ENCODE results near the gene DDX25. TPM values are rescaled to one million over a fixed set of nuclear protein-coding genes. Genes with fewer than 3 reads are reported as not detected.

DDX25 gene
- total and polyA plus RNA-seq, 9 of the 15 experiments (the other 6 are each of a cell fraction or from before 2014, with no cell fraction given): not detected

- TF ChIP-seq PATZ1 (CRISPR knock-in tag; IDR thresholded peaks at IDR 0.05; ENCODE audit: borderline replicate concordance) (no peak), ZNF274 (IDR thresholded peaks at IDR 0.05; ENCODE audit: borderline replicate concordance, low read depth, low read length) (no peak), PRMT5 (CRISPR knock-in tag; IDR thresholded peaks at IDR 0.05) (no peak), KLF1 (tag; IDR thresholded peaks at IDR 0.05) (no peak), ARID3A (IDR thresholded peaks at IDR 0.05; ENCODE audit: borderline replicate concordance, low read depth, low read length) (no peak), TRIM24 (IDR thresholded peaks at IDR 0.05) (no peak), ZFX (CRISPR knock-in tag; IDR thresholded peaks at IDR 0.05) (no peak), ZNF511 (CRISPR knock-in tag; IDR thresholded peaks at IDR 0.05) (no peak), ZNF212 (CRISPR knock-in tag; IDR thresholded peaks at IDR 0.05) (no peak), ZNF134 (CRISPR knock-in tag; conservative IDR thresholded peaks at IDR 0.05) (no peak), LEF1 (IDR thresholded peaks at IDR 0.05) (no peak), RAD21 (CRISPR knock-in tag; conservative IDR thresholded peaks at IDR 0.05 in 1 of 2, IDR thresholded peaks at IDR 0.05 in 1 of 2) (no peak), MITF (IDR thresholded peaks at IDR 0.05) (no peak), MECOM (CRISPR knock-in tag; IDR thresholded peaks at IDR 0.05) (no peak), ZNF740 (CRISPR knock-in tag; IDR thresholded peaks at IDR 0.05) (no peak), ZNF740 (tag; IDR thresholded peaks at IDR 0.05) (no peak), XRCC3 (IDR thresholded peaks at IDR 0.05) (no peak), MNT (conservative IDR thresholded peaks at IDR 0.05) (peak; percentile 44 to 74; a peak in 3 of 4 replicates), CHD4 (IDR thresholded peaks at IDR 0.05; ENCODE audit: insufficient read depth, insufficient replicate concordance, low read depth, low read length, poor library complexity, severe bottlenecking) (no peak)
These were observed 1.2 kb upstream of the DDX25 start, which contains the start of gene PUS3 (continued) for GRCh38 chr11:125902927-125903710.

Measured in K562 (cell line).